Urothelium cell line (cell line): Measurements from ENCODE around the gene PRG3.
A peak's percentile ranks its signal among the peaks of the same experiment; 100 is the strongest.

Source experiments
- DNase-seq: peaks from one replicate; pipeline ENCODE4 v3.0.0; 2011; ENCODE audit warnings: low spot score, mixed read lengths
- FAIRE-seq: peaks from 2 replicates; lab custom pipeline; 2011; peaks lifted over from hg19 to GRCh38; lab: Jason Lieb, UNC

Gene PRG3

GRCh38 chr11:57391539-57391938 is 10.6 kb upstream of the PRG3 start:
- FAIRE-seq (no peak), DNase-seq (no peak)

- DNase-seq (no peak), FAIRE-seq (no peak)
Measured at GRCh38 chr11:57391111-57391510, 10.2 kb upstream of the PRG3 start.

GRCh38 chr11:57390535-57390934 is 9.6 kb upstream of the PRG3 start, which contains the start of gene PRG2:
Gene PRG2, minus strand, starts transcription at chr11:57390650. Its CDS starts 706 bp downstream, at chr11:57389944.
- FAIRE-seq (no peak), DNase-seq (no peak)

GRCh38 chr11:57387289-57388030 is 6.5 kb upstream of the PRG3 start:
- DNase-seq, result no peak
- FAIRE-seq, result no peak

GRCh38 chr11:57386178-57386940 is 5.4 kb upstream of the PRG3 start:
- DNase-seq (no peak), FAIRE-seq (no peak)

- FAIRE-seq (no peak), DNase-seq (peak; percentile 53)
Measured at GRCh38 chr11:57379732-57380131, 1.2 kb downstream of the PRG3 start.

- FAIRE-seq (no peak), DNase-seq (no peak)
Measured at GRCh38 chr11:57378186-57378585, 2.8 kb downstream of the PRG3 start.

GRCh38 chr11:57377107-57377506 is 3.8 kb downstream of the PRG3 start:
- no peak for DNase-seq
- peak; percentile 77 for FAIRE-seq

GRCh38 chr11:57376095-57377090 is 4.6 kb downstream of the PRG3 start:
- peak; percentile 20 for FAIRE-seq
- no peak for DNase-seq

GRCh38 chr11:57375490-57375889 is 5.5 kb downstream of the PRG3 start:
- DNase-seq (no peak), FAIRE-seq (no peak)

- FAIRE-seq, result peak; percentile 59
- no peak for DNase-seq
Measured at GRCh38 chr11:57374966-57375365, 6.0 kb downstream of the PRG3 start.

- FAIRE-seq, result no peak
- no peak for DNase-seq
Measured at GRCh38 chr11:57373146-57373545, 7.8 kb downstream of the PRG3 start.

GRCh38 chr11:57370941-57371340 is 10.0 kb downstream of the PRG3 start:
- FAIRE-seq, result no peak
- no peak for DNase-seq

GRCh38 chr11:57370251-57370650 is 10.7 kb downstream of the PRG3 start:
- no peak for DNase-seq
- no peak for FAIRE-seq

GRCh38 chr11:57368845-57369232 is 12.1 kb downstream of the PRG3 start:
- DNase-seq (no peak), FAIRE-seq (no peak)

- FAIRE-seq (no peak), DNase-seq (no peak)
Measured at GRCh38 chr11:57368106-57368844, 12.7 kb downstream of the PRG3 start.

- DNase-seq (no peak), FAIRE-seq (no peak)
Measured at GRCh38 chr11:57364851-57365660, 15.9 kb downstream of the PRG3 start.

GRCh38 chr11:57363131-57364080 is 17.5 kb downstream of the PRG3 start:
- DNase-seq (no peak), FAIRE-seq (no peak)
